NCI-H2227 (cell line): Measurements from ENCODE around the gene TRIM7.
"Not testable (repeated sequence)": the region's sequence is repeated elsewhere in the genome, so short reads cannot be mapped to it uniquely, and the experiment has no call there.

Source experiments
- DNase-seq: peaks from one replicate; lab custom pipeline; 2025; ENCODE audit not compliant: unreplicated experiment; lab: John Stamatoyannopoulos, UW

Gene TRIM7

GRCh38 chr5:181212934-181213333, 7.9 kb upstream of the TRIM7 start:
- no peak for DNase-seq

- no peak for DNase-seq
Observed at GRCh38 chr5:181212080-181212479, 7.1 kb upstream of the TRIM7 start.

GRCh38 chr5:181211208-181211607, 6.2 kb upstream of the TRIM7 start:
- DNase-seq, result no peak

DNA sequence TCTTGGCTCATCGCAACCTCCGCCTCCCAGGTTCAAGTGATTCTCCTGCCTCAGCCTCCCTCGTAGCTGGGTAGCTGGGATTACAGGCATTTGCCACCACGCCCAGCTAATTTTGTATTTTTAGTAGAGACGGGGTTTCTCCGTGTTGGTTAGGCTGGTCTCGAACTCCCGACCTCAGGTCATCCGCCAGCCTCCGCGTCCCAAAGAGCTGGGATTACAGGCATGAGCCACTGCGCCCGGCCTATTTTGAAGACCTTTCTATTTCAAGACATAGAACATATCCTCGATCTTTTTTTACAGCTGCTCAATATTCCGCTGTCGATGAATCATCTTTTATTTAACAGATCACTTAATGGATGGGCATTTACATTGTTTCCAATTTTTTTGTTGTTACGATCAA, 5.7 kb upstream of the TRIM7 start:
- DNase-seq, result not testable (repeated sequence)

- not testable (repeated sequence) for DNase-seq
Observed at GRCh38 chr5:181210148-181210547, 5.2 kb upstream of the TRIM7 start.

GRCh38 chr5:181209006-181209405, 4.0 kb upstream of the TRIM7 start:
- not testable (repeated sequence) for DNase-seq

- DNase-seq, result no peak
Observed at GRCh38 chr5:181207960-181208253, 2.9 kb upstream of the TRIM7 start.

GRCh38 chr5:181207214-181207959, 2.4 kb upstream of the TRIM7 start:
- no peak for DNase-seq

DNA sequence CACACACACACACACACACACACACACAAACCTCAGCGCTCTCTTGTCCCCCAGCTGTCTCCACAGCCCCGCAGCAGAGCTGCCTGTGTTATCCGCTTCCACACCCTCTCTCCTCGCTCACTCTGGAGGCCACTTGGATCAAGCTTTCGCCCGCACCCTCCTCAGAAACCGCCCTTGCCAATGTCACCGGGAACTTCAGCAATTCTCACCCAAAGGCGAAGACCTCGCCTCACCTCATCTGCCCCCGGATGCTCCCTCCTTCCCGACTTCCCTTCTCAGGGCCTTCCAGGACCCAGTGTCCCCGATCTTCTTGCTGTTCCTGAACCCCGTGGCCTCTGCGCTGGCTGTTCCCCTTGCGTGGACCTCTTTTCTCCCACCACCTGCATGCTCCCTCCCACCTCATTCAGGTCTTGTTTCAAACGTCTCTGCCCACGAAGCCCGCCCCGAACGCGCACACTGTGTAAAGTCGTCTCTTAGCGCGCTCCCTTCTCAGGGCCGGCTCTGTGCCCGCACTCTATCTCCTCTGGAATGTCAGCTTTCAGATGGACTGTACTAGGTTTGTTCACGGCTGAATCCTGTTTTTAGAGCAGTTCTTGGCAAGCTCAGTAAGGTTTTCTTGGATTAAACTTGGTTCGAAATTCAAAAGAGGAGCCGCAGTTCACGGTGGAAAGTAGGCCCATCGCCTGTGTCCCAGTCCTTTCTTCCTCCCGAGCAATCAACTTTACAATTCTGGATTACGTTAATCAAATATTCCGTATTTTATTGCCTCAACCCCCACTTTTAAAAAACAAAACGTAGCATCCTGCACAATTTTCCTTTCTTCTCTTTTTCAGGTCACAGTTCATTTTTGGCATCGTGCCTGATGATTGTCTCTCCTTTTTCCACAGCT, 1.0 kb upstream of the TRIM7 start:
- no peak for DNase-seq

- DNase-seq, result no peak
Observed at GRCh38 chr5:181204113-181204825, 727 bp downstream of the TRIM7 start.

DNA sequence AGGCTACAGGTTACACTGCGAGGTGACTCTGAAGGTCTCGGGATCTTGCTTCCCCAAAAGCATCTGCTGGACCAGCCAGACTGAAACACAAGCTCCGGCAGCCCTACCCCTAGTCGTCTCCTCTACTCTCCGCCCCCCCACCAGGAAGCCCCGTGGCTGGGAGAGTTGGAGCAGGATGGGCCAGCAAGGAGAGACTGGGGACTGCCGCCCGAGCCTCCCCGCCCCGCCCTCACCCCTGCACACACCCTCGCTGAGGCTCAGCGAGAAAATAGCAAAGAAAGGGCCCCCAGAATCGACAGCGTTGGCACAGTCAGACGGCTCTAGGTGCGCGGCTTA, 1.3 kb downstream of the TRIM7 start:
- DNase-seq, result no peak

DNA sequence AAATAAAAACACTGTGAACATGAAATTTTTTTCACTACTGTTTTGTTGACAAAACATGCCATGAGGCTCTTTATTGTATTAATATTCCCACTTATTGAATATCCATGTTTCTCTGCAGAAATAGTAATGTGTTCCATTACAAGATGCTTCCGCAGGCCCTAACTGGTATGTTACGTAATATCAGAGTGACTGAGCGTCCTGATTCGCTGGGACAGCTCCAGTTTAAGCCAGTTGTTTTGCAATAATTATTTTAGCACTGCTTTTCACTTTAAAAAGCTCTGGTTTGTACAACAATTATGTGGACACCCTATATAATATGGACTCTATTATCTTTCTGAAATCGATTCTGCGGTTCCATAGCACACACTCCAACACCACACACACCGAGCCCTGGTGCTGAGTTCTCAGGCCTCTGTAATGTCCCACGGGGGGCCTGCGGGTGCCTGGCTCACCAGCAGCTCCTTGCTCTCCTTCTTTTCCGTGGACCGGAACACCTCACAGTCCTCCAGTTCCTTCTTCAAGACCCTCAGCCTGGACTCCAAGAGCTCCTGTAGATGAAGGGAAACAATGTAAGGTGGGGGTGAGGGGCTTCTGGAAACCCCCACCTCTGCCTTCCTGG, 1.8 kb downstream of the TRIM7 start:
- no peak for DNase-seq

DNA sequence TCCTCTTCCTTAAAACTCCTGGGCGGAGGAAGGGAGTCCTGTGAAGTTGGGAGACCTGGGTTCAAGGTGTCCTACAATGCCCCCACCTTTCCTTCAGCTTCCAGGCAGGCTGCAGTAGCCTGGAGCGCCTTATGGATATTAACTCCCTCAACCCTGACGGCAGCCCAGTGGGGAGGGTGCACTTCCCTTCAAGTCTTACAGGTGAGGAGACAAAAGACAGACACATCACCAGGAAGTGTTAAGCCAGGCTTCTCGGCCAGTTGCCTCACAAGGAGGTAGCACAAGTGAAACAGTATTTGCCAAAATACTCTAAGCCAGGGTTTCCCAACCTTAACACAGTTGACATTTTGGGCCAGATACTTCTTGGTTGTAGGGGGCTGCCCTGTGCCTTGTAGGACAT, 4.2 kb downstream of the TRIM7 start:
- no peak for DNase-seq

DNA sequence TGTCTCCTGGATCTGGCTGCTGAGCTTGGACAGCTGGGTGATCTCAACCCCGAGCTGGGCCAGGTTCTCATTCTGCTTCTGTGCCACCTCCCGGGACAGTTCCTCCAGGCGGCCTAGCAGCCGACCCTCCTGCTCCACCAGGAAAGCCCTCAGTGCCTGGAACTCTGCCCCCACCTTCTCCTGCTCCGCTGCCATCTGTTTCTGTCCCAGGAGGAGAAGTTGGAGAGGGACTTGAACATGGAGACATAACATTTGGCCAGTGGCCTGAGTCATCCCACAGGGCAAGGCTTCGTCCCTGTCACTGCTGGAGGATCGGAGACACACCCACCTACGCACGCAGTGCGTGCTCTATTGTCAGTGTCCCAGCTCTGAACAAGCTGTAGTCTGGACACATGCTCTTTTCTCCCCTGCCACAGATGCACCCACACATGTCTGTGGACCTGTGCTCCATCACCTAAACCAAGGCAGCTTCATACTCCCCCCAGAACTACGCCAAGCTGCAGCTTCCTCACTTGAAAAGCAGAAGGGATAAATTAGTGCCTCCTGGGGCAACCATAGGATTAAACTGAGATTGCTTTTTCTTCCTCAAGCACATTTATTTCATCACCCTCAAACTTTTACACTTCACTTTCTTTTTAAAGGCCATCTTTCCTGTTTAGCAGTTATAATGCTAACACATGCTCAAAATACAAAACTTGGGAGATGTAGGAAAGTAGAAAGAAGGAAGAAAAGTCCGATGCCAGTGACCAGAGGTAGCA, 4.9 kb downstream of the TRIM7 start:
- DNase-seq, result no peak

GRCh38 chr5:181198905-181199519, 6.0 kb downstream of the TRIM7 start:
- no peak for DNase-seq

DNA sequence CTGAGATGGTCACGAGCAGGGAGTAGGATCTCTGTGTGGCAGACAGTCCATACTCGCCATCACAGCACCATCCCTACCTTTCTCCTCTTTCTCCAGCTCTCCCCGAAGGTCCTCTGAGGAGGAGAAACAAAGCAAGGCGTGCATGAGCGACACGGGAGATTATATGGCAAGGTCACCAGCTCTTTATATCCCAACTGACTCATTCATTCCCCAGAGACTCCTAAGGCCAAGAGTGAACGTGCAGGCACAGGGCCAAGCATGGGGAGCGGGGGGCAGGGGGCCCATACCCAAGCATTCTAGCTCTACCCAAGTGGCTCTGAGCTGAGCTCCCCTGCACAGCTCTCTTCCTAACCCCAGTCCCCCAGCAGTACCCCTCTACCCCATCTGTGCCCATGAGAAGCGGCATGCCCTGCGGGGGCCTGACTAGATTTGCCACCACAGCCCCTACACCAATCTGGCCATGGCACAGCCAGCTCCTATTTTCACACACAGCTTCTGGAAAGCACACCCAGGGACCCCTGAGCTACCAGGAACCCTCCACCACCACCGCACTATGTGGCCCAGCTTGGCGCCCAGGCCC, 6.8 kb downstream of the TRIM7 start:
- no peak for DNase-seq

- no peak for DNase-seq
Observed at GRCh38 chr5:181197326-181197951, 7.6 kb downstream of the TRIM7 start.

DNA sequence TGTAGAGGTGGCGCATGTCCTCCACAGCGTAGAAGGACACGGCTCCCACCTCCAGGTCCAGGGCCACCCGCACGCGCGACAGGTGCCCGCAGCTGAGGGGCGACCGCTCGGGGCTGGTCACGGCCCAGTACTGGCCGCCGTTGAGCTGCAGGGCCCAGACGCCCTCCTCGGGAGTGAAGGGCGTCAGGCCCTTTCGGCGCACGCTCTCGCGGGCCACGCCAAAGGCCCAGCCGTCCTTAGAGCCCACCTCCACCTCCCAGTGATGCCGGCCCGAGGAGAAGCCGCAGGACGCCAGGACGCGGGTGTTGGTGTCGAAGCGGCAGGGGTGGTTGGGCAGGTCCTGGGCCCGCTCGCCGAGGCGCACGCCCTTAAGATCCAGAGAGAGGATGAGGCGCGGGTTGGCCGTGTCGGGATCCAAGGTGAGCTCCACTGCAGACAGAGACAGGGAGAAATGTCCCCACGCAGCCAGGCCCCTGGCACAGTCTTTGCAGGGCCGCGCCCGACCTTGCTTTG, 9.7 kb downstream of the TRIM7 start:
- no peak for DNase-seq

DNA sequence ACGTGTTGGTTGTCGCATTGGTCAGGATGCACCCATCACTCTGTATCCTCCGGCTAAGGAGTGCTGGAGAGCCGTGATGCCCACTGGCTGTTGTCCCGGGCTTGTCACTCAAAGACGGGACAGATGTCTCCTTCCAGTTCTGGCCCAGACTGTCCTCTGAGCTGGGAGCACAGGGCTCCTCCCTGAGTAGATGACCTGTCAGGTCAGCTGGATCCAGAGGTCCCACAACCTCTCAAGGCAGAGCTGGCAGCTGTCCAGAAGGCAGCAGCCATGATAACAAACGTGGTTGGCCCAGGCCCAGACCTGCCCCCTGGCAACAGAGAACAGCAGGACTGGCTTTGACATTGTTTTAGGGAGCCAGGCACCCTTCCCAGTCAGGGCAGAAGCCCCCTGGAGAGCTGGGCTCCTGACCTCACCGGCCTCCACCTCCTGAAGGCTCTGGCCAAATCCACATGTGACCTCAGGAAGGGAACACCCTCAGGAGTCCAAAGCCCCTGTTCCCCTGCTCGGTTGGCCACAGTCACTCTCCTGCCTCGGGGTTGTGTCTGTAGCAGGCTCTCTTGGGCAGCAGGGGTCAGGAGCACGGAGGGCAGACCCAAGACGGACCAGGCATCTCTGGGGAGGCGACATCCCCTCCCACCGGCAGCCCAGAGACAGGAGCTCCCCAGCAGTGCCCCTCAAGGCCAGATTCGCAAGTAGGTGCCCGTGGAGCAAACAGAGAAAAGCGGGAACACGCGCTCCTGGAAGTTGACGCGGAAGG, 10.3 kb downstream of the TRIM7 start:
- no peak for DNase-seq
